ENCODE results near the gene KDM6B. TPM values are rescaled to one million over a fixed set of nuclear protein-coding genes. Genes with fewer than 3 reads are reported as not detected.

The KDM6B gene
- total RNA-seq, 2 experiments from 2014 or later: 20.9 to 23.7 TPM

- peaks cover 33% of the 10 kb centered on the region for H3K4me1 Mint-ChIP-seq
- CTCF ChIA-PET: interaction anchor here (0.6 to 1.7 kb wide), 9 partner anchors 10 to 216 kb away, joined by 3 to 19 read pairs (median 4); partner anchors contain the start of gene NAA38
- DNase-seq: no peak
- peaks cover 13% of the 10 kb centered on the region for H3K36me3 Mint-ChIP-seq (ENCODE audit: low read depth)
- no peaks in the 10 kb centered on the region for H3K27me3 Mint-ChIP-seq
- peak overlapping the region; percentile 97 for H3K27ac Mint-ChIP-seq
- POLR2A ChIA-PET: interaction anchor here (1.0 to 5.2 kb wide), 8 partner anchors 10 to 218 kb away, joined by 3 to 38 read pairs (median 8); partner anchors contain the start of genes CYB5D1, NAA38, RNF227 and SAT2
- peak overlapping the region; percentile 97 for H3K4me3 Mint-ChIP-seq
- H3K9me3 Mint-ChIP-seq: no peaks in the 10 kb centered on the region
Observed at GRCh38 chr17:7845359-7846062, 11.5 kb downstream of the KDM6B start.

GRCh38 chr17:7846063-7846735, 12.2 kb downstream of the KDM6B start:
- H3K36me3 Mint-ChIP-seq (ENCODE audit: low read depth): peaks cover 9% of the 10 kb centered on the region
- no peaks in the 10 kb centered on the region for H3K27me3 Mint-ChIP-seq
- ChIA-PET POLR2A (interaction anchor here (1.2 to 5.2 kb wide), 3 partner anchors 10 to 214 kb away, joined by 3 to 38 read pairs (median 32); partner anchors contain the start of genes CYB5D1, NAA38, TMEM88 and TP53), CTCF (interaction anchor here (1.0 kb wide), 1 partner anchor 11 kb away, joined by 4 read pairs; the partner anchor contains the start of gene NAA38)
- H3K27ac Mint-ChIP-seq: no peak overlapping the region
- H3K9me3 Mint-ChIP-seq: no peaks in the 10 kb centered on the region
- DNase-seq: no peak
- peak overlapping the region; percentile 35 for H3K4me3 Mint-ChIP-seq
- peaks cover 33% of the 10 kb centered on the region for H3K4me1 Mint-ChIP-seq

- Mint-ChIP-seq H3K4me3 (no peak overlapping the region), H3K27ac (no peak overlapping the region), H3K9me3 (no peaks in the 10 kb centered on the region), H3K27me3 (no peaks in the 10 kb centered on the region), H3K36me3 (ENCODE audit: low read depth) (peaks cover 6% of the 10 kb centered on the region), H3K4me1 (peaks cover 38% of the 10 kb centered on the region)
- ChIA-PET POLR2A (interaction anchor here (2.4 to 5.2 kb wide), 2 partner anchors 9 to 160 kb away, joined by 32 to 38 read pairs; partner anchors contain the start of genes CYB5D1, NAA38, TMEM88 and TP53), CTCF (interaction anchor here (1.0 kb wide), 1 partner anchor 10 kb away, joined by 4 read pairs; the partner anchor contains the start of gene NAA38)
- no peak for DNase-seq
Observed at GRCh38 chr17:7846765-7847661, 13.0 kb downstream of the KDM6B start.

GRCh38 chr17:7848131-7848579, 14.1 kb downstream of the KDM6B start:
- peaks cover 41% of the 10 kb centered on the region for H3K4me1 Mint-ChIP-seq
- no peak for DNase-seq
- H3K27ac Mint-ChIP-seq: no peak overlapping the region
- H3K4me3 Mint-ChIP-seq: no peak overlapping the region
- H3K9me3 Mint-ChIP-seq: no peaks in the 10 kb centered on the region
- peaks cover 5% of the 10 kb centered on the region for H3K36me3 Mint-ChIP-seq (ENCODE audit: low read depth)
- no peaks in the 10 kb centered on the region for H3K27me3 Mint-ChIP-seq
- ChIA-PET POLR2A (interaction anchor here (0.7 kb wide), 1 partner anchor 10 kb away, joined by 3 read pairs; no protein-coding TSS in a partner anchor), CTCF (no interaction called here)

GRCh38 chr17:7848739-7849129, 14.7 kb downstream of the KDM6B start:
- DNase-seq: no peak
- Mint-ChIP-seq H3K36me3 (ENCODE audit: low read depth) (peaks cover 3% of the 10 kb centered on the region), H3K4me1 (peaks cover 41% of the 10 kb centered on the region), H3K27me3 (no peaks in the 10 kb centered on the region), H3K27ac (no peak overlapping the region), H3K4me3 (no peak overlapping the region), H3K9me3 (no peaks in the 10 kb centered on the region)
- ChIA-PET POLR2A (interaction anchor here (1.2 to 4.0 kb wide), 2 partner anchors 12 to 105 kb away, joined by 3 to 30 read pairs; partner anchors contain the start of gene KDM6B), CTCF (interaction anchor here (0.6 kb wide), 1 partner anchor 132 kb away, joined by 3 read pairs; no protein-coding TSS in a partner anchor)

GRCh38 chr17:7849130-7849750, 15.2 kb downstream of the KDM6B start:
- Mint-ChIP-seq H3K4me3 (no peak overlapping the region), H3K27me3 (no peaks in the 10 kb centered on the region), H3K27ac (no peak overlapping the region), H3K4me1 (peaks cover 43% of the 10 kb centered on the region), H3K9me3 (no peaks in the 10 kb centered on the region), H3K36me3 (ENCODE audit: low read depth) (peaks cover 2% of the 10 kb centered on the region)
- CTCF ChIA-PET: interaction anchor here (0.6 to 2.7 kb wide), 2 partner anchors 15 to 132 kb away, joined by 3 to 34 read pairs; partner anchors contain the start of gene KDM6B
- DNase-seq: no peak
- POLR2A ChIA-PET: interaction anchor here (1.2 to 4.0 kb wide), 2 partner anchors 13 to 105 kb away, joined by 3 to 30 read pairs; partner anchors contain the start of gene KDM6B

- ChIA-PET CTCF (interaction anchor here (0.7 to 2.7 kb wide), 3 partner anchors 9 to 140 kb away, joined by 4 to 34 read pairs (median 14); partner anchors contain the start of gene KDM6B), POLR2A (interaction anchor here (1.2 to 4.0 kb wide), 4 partner anchors 9 to 323 kb away, joined by 3 to 30 read pairs (median 5); partner anchors contain the start of gene KDM6B)
- no peak for DNase-seq
- H3K4me3 Mint-ChIP-seq: no peak overlapping the region
- no peaks in the 10 kb centered on the region for H3K9me3 Mint-ChIP-seq
- peaks cover 2% of the 10 kb centered on the region for H3K36me3 Mint-ChIP-seq (ENCODE audit: low read depth)
- no peak overlapping the region for H3K27ac Mint-ChIP-seq
- H3K4me1 Mint-ChIP-seq: peaks cover 42% of the 10 kb centered on the region
- H3K27me3 Mint-ChIP-seq: no peaks in the 10 kb centered on the region
Observed at GRCh38 chr17:7849751-7850504, 15.9 kb downstream of the KDM6B start.

GRCh38 chr17:7850701-7851437, 16.9 kb downstream of the KDM6B start:
- CTCF ChIA-PET: interaction anchor here (0.7 to 2.7 kb wide), 7 partner anchors 10 to 164 kb away, joined by 3 to 34 read pairs (median 7); partner anchors contain the start of genes KDM6B and TP53
- POLR2A ChIA-PET: interaction anchor here (0.8 to 4.0 kb wide), 6 partner anchors 7 to 323 kb away, joined by 3 to 30 read pairs (median 4); partner anchors contain the start of gene KDM6B
- Mint-ChIP-seq H3K9me3 (no peaks in the 10 kb centered on the region), H3K27me3 (no peaks in the 10 kb centered on the region), H3K27ac (peak overlapping the region; percentile 47), H3K36me3 (ENCODE audit: low read depth) (peaks cover 5% of the 10 kb centered on the region), H3K4me1 (peaks cover 36% of the 10 kb centered on the region), H3K4me3 (peak overlapping the region; percentile 75)
- DNase-seq: no peak

- Mint-ChIP-seq H3K36me3 (ENCODE audit: low read depth) (peaks cover 6% of the 10 kb centered on the region), H3K27ac (peak overlapping the region; percentile 47), H3K4me1 (peaks cover 36% of the 10 kb centered on the region), H3K9me3 (no peaks in the 10 kb centered on the region), H3K4me3 (peak overlapping the region; percentile 75), H3K27me3 (no peaks in the 10 kb centered on the region)
- ChIA-PET POLR2A (interaction anchor here (0.8 to 4.0 kb wide), 6 partner anchors 8 to 322 kb away, joined by 3 to 30 read pairs (median 4); partner anchors contain the start of gene KDM6B), CTCF (interaction anchor here (1.0 to 2.7 kb wide), 6 partner anchors 10 to 164 kb away, joined by 3 to 34 read pairs (median 7); partner anchors contain the start of genes KDM6B and TP53)
- peak; percentile 95 for DNase-seq
Observed at GRCh38 chr17:7851438-7852261, 17.6 kb downstream of the KDM6B start.

GRCh38 chr17:7852262-7852670, 18.2 kb downstream of the KDM6B start:
- no peaks in the 10 kb centered on the region for H3K9me3 Mint-ChIP-seq
- no peak overlapping the region for H3K4me3 Mint-ChIP-seq
- DNase-seq: peak; percentile 17
- no peak overlapping the region for H3K27ac Mint-ChIP-seq
- peaks cover 34% of the 10 kb centered on the region for H3K4me1 Mint-ChIP-seq
- no peaks in the 10 kb centered on the region for H3K27me3 Mint-ChIP-seq
- POLR2A ChIA-PET: interaction anchor here (4.0 kb wide), 1 partner anchor 16 kb away, joined by 30 read pairs; the partner anchor contains the start of gene KDM6B
- CTCF ChIA-PET: interaction anchor here (1.6 to 2.7 kb wide), 2 partner anchors 18 to 27 kb away, joined by 7 to 34 read pairs; partner anchors contain the start of gene KDM6B
- peaks cover 6% of the 10 kb centered on the region for H3K36me3 Mint-ChIP-seq (ENCODE audit: low read depth)

Data from activated CD4-positive, alpha-beta memory T cell treated with anti-CD3 and anti-CD28 coated beads, Interleukin-2, amount 10 ng/mL, durations not matched to agents 7 days and 5 days (primary cell).